ENCODE results near the gene NLRP14. TPM values are rescaled to one million over a fixed set of nuclear protein-coding genes. Genes with fewer than 3 reads are reported as not detected.

NLRP14 gene
- total and polyA plus RNA-seq, 2 of the 8 experiments (the other 6 are each of a cell fraction or from before 2014, with no cell fraction given): 0.05 TPM; not detected in 1

DNA sequence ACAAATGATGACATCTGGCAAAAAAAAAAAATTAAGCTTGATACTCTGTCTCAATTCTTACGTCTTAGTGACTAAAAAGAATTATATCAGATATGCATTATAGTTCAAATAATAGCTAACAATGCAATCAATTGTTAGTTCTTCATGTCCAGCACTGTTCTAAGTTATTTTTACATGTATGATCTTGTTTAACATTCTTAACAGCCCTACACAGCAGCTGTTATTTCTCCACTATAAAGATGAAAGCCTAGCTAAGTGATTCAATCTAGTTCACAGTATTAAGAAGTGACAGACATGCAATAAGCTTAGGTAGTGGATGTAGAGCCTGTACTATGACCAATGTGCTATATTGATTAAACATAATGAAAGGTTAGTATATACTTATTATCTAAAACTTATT, 4.3 kb upstream of the NLRP14 start (continued):
- TF ChIP-seq, protein P1, sequence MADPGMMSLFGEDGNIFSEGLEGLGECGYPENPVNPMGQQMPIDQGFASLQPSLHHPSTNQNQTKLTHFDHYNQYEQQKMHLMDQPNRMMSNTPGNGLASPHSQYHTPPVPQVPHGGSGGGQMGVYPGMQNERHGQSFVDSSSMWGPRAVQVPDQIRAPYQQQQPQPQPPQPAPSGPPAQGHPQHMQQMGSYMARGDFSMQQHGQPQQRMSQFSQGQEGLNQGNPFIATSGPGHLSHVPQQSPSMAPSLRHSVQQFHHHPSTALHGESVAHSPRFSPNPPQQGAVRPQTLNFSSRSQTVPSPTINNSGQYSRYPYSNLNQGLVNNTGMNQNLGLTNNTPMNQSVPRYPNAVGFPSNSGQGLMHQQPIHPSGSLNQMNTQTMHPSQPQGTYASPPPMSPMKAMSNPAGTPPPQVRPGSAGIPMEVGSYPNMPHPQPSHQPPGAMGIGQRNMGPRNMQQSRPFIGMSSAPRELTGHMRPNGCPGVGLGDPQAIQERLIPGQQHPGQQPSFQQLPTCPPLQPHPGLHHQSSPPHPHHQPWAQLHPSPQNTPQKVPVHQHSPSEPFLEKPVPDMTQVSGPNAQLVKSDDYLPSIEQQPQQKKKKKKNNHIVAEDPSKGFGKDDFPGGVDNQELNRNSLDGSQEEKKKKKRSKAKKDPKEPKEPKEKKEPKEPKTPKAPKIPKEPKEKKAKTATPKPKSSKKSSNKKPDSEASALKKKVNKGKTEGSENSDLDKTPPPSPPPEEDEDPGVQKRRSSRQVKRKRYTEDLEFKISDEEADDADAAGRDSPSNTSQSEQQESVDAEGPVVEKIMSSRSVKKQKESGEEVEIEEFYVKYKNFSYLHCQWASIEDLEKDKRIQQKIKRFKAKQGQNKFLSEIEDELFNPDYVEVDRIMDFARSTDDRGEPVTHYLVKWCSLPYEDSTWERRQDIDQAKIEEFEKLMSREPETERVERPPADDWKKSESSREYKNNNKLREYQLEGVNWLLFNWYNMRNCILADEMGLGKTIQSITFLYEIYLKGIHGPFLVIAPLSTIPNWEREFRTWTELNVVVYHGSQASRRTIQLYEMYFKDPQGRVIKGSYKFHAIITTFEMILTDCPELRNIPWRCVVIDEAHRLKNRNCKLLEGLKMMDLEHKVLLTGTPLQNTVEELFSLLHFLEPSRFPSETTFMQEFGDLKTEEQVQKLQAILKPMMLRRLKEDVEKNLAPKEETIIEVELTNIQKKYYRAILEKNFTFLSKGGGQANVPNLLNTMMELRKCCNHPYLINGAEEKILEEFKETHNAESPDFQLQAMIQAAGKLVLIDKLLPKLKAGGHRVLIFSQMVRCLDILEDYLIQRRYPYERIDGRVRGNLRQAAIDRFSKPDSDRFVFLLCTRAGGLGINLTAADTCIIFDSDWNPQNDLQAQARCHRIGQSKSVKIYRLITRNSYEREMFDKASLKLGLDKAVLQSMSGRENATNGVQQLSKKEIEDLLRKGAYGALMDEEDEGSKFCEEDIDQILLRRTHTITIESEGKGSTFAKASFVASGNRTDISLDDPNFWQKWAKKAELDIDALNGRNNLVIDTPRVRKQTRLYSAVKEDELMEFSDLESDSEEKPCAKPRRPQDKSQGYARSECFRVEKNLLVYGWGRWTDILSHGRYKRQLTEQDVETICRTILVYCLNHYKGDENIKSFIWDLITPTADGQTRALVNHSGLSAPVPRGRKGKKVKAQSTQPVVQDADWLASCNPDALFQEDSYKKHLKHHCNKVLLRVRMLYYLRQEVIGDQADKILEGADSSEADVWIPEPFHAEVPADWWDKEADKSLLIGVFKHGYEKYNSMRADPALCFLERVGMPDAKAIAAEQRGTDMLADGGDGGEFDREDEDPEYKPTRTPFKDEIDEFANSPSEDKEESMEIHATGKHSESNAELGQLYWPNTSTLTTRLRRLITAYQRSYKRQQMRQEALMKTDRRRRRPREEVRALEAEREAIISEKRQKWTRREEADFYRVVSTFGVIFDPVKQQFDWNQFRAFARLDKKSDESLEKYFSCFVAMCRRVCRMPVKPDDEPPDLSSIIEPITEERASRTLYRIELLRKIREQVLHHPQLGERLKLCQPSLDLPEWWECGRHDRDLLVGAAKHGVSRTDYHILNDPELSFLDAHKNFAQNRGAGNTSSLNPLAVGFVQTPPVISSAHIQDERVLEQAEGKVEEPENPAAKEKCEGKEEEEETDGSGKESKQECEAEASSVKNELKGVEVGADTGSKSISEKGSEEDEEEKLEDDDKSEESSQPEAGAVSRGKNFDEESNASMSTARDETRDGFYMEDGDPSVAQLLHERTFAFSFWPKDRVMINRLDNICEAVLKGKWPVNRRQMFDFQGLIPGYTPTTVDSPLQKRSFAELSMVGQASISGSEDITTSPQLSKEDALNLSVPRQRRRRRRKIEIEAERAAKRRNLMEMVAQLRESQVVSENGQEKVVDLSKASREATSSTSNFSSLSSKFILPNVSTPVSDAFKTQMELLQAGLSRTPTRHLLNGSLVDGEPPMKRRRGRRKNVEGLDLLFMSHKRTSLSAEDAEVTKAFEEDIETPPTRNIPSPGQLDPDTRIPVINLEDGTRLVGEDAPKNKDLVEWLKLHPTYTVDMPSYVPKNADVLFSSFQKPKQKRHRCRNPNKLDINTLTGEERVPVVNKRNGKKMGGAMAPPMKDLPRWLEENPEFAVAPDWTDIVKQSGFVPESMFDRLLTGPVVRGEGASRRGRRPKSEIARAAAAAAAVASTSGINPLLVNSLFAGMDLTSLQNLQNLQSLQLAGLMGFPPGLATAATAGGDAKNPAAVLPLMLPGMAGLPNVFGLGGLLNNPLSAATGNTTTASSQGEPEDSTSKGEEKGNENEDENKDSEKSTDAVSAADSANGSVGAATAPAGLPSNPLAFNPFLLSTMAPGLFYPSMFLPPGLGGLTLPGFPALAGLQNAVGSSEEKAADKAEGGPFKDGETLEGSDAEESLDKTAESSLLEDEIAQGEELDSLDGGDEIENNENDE (IDR thresholded peaks at IDR 0.05; ENCODE audit: insufficient replicate concordance, low read length): no peak
- TF ChIP-seq, protein P2, sequence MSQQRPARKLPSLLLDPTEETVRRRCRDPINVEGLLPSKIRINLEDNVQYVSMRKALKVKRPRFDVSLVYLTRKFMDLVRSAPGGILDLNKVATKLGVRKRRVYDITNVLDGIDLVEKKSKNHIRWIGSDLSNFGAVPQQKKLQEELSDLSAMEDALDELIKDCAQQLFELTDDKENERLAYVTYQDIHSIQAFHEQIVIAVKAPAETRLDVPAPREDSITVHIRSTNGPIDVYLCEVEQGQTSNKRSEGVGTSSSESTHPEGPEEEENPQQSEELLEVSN (IDR thresholded peaks at IDR 0.05): no peak
- TF ChIP-seq SRF (IDR thresholded peaks at IDR 0.05; ENCODE audit: low read depth, low read length) (no peak), CHD1 (IDR thresholded peaks at IDR 0.05; ENCODE audit: low read depth, low read length) (no peak), MAFK (IDR thresholded peaks at IDR 0.05; ENCODE audit: low read depth, low read length) (no peak), BRCA1 (IDR thresholded peaks at IDR 0.05; ENCODE audit: low read depth, low read length) (no peak), CREB1 (IDR thresholded peaks at IDR 0.05) (no peak), EP300 (IDR thresholded peaks at IDR 0.05; ENCODE audit: borderline replicate concordance in 1 of 2, low read depth in 2 of 2, low read length in 2 of 2) (no peak), GTF2F1 (IDR thresholded peaks at IDR 0.05; ENCODE audit: borderline replicate concordance, low read depth, low read length) (no peak), RBBP5 (IDR thresholded peaks at IDR 0.05; ENCODE audit: borderline replicate concordance, low read depth, low read length) (no peak), SP1 (IDR thresholded peaks at IDR 0.05; ENCODE audit: low read depth, low read length) (no peak)
